Non-pigmented ciliary epithelial cell (primary cell): ENCODE results near the gene MRNIP.

Experiments
- DNase-seq: peaks from one replicate; pipeline ENCODE4 v3.0.0-alpha.2; 2010; ENCODE audit warnings: low read depth

The MRNIP gene

DNA sequence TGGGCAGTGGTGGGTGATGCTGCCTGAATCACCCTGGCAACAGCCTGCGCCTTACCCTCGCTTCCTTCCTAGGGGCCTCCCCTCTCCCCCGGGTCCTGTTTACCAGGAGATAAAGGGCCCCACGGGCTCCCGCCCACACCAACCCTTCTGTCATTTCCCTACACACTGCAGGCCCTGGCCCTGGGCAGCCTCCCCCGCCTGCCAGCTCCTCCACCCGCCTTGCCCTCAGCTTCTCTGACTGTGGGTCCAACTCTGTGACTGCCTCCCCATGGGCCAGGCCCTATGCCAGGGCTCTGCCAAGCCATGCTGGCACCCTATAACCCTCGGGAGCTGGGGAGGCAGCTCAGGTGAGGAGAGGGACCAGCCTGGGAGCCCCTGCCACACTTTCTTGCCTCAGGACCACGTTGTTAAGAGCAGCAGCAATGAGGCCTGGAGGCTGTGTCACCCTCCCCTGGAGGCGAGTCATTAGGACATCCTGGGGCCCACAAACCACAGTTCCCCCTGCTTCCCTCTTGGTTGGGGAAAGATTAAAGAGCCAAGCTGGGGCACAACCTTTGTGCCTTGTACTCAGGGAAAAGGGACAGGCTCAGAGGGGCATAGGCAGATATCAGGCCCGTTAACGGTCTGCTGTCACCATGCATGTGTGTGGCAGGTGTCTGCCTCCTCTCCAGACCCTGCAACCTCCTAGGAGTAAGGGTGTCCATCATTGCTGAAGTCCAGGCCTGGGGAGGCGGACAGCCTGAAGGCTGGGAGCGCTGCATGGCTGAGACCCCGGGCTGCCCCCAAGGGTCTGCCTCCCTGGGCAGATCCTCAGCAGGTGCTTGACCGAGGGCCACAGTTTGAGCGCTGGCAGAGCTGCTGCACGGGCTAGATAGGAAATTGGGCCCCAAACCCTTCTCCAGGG is 54.7 kb downstream of the MRNIP start:
- DNase-seq = no peak

DNA sequence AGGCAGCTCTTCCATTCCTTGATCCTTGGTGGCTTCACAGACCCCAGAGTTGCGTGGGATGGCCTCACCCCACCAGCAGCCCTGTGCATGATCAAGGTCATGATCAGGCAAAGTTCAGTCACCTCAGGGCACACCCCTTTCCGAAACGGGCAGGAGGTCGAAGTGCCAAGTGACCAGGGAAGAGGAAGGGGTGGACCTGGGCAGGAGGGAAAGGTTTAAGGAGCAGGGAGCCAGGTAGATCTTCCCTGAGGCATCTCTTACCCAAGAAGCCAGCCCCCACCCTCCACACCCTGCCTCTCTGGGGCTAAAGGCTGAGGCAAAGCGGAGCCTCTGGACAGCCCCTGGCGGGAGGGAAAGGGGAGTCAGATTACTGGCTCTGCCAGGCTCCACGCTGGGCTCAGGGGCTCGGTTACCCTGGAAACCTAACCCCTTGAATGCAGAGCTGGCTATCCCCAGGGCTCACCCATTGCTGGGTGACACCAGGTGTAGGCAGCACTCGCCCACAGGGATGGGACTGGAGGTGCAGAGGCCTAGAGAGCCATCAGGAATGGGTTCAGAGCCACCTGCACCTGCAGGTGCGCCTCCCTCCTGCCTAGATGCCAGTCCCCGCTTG is 55.6 kb downstream of the MRNIP start:
- no peak for DNase-seq

DNA sequence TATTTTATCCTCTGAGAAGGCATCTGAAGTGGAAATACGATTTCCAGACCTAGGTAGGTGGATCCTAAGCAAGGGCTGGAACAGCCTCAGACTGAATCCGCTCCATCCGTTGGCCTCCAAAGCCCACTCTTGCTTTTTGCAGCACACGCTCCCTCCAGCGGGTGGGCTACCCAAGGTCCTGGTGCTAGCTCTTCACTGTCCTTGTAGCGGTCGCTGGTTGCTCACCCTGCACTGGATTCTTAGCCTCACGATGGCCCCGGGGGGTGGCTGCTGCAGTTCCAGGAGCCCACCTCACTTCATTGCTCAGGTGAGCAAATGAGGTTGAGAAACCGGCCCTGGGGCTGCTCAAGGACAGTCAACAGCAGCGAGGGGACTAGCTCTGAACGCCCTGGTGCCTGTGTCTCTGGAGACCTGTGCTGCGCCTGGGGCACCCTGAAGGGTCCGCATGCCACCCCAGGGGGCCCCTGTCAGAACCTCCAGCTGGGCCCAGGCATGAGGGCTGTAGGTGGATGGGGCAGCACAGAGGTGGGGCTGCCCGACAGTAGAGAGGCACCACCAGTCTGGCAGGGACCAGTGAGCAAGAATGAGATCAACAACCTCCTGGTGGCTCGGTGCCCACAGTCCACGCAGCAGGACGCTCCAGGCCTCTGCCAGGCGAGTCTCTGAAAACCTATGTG is 56.3 kb downstream of the MRNIP start:
- DNase-seq = no peak

DNA sequence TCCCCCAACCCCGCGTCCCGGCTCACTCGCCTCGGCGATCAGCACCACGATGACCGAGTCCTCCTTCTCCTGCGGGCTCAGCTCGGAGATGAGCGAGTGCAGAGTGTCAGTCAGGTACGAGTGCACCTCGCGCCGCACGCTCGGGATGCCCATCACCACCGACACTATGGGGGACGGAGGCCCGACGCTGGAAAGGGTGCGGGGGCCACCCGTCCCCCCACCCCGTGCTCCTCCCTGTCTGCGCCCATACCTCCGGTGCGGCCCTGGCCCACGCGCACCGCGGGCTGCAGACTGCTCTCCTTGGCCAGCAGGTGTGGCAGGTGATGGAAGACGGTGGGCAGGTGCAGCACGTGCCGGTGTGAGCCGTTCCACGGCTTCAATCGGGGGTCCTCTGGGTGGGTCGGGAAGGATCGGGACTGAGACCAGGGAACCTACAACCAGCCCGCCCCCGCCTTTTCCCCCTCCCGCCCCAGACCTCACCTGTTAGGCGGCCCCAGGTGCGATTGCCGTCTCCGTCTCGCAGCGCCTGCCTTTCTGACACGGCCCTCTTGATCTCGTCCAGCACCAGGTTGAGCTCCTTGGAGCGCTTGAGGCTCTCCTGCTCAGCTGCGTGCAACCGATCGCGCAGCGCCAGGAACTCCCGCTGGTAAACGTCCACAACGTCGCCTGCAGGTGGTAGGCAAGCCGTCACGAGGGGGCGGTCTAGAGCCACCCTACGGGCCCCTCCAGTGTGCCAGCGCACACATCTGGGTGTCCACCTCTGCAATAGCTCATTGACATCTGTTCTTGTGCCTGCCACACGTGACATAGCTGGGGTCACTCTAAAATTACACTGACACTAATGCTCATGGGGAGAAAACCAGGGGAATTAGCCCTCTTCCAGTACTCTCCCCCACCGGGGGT is 57.1 kb downstream of the MRNIP start:
- no peak for DNase-seq

DNA sequence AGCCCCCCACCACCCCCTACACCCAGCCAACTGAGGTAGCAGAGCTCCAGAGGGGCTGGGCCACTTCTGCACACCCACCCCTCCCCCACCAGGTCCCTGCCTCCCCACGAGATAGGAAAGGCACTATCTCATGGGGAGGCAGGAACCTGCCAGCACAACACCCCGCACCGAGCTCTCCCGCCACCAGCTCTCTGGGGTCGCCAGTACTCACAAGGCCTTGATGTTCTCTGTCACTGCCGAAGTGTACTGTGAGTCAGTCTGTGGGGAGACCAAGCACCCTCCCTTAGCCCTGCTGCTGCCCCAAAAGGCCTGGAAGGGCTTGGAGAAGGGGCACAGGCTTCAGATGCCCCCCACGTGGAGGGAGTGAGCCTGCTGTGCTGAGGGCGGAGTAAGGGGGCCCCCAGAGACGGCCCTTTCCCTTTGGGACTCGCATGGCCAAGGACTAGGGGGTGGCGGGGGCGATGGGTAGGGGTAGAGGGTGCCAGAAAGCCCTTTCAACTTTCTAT is 57.9 kb downstream of the MRNIP start:
- DNase-seq = no peak

DNA sequence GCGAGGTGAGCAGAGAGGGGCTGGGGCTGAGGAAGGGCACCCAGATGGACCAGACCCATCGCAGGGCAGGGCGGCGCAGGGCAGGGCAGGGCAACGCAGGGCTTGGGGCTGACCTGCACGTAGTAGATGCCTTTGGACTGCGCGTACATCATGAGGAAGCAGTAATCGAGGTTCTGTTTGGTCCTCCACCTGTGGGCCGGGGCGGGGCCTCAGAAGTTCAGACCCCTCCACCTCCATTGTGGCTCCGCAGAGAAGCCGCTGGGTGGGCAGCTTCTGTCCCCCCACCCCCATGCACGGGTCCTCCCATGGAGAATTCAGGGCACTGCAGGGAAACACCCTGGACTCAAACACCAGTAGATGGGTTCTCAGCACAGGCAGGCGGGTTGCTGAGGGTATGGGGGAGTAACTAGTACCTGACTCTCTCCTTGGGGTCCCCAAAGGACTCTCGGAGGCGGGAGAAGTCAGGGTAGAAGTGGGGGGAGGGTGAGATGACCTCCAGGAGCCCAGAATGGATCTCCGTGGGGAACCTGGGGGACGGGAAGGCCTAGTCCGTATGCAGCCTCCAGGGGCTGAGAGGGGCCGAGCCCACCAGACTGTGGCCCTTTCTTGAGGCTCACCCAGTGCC is 58.4 kb downstream of the MRNIP start:
- DNase-seq = no peak

DNA sequence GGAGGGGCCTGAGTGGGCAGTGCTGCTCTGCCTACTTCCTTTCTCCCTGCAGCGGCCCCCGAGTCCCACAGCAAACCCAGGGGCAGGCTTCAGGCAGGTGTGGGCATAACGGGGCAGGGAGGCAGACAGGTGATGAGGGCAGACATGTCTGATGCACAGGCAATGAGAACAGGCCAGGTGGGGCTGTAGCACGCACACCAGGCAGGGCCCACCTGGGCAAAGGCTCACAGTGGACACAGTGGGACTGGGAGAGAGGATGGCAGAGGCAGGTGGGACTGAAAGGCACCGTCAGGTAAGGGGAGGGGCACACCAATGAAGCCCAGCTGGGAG is 59.0 kb downstream of the MRNIP start:
- no peak for DNase-seq

DNA sequence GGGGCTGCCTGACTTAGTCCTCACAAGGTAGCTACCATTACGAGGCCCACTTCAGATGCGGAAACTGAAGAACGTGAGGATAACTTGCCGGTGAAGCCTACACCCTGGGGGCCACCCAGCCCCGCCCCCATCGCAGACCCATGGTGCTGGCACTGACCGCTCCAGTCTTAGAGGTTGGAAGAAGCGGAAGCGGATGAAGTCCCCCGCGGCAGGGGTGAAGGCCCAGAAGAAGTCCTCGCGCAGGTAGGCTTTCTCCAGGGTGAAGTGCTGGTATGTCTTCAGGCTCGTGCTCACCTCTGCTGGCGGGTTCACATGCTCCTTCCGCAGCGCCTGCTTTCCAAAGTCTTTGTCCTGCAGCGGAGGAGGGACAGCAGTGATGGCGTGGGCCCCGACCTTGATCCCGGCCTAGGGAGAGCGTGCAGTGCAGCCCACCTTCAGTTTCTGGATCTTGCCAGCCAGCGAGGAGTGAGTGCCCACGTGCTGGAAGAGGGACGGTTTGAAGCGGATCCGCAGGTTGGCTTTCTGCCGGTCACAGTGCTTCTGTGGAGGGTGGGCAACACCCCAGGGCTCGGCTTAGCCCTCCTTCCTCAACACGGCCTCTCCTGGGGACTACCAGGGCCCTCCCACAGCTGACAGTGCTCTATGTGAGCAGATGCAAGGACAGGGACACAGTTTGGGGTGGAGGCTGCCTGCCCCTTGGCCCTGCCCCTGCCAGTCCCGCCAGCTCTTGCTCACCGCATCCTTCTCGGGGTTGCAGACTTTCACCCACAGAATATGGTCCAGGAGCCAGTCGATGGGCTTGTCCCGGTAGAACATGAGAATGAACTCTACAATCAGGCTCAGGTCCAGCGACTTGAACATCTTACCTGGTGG is 59.6 kb downstream of the MRNIP start:
- no peak for DNase-seq

DNA sequence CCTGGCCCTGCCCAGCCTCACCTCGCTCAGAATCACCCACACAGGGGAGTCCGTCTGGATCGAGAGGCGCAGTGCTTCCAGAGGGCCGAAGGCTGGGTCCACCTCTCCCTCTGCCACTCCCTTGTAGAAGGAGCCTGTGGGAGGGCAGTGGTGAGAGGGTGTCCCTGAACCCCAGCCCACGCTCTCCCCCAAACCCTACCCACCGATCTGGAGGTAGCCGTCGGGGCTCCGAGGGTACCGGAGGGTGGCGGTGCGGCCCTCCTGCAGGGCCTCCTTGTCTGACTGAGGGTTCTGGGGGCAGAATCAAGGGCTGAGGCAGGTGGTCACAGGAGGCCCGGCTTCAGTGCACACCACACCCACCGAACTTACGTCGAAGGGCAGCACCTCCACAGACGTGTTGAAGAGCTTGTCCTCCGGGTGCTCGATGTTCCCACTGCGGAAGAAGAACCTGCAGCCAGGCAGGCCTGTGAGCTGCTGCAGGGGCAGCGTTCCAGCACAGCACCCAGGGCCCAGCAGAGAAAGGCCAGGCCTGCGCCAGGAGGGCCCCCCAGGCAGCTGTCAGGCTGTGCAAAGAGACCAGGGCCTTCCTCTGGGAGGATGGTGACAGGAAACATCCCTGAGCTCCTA is 60.4 kb downstream of the MRNIP start:
- DNase-seq = no peak

DNA sequence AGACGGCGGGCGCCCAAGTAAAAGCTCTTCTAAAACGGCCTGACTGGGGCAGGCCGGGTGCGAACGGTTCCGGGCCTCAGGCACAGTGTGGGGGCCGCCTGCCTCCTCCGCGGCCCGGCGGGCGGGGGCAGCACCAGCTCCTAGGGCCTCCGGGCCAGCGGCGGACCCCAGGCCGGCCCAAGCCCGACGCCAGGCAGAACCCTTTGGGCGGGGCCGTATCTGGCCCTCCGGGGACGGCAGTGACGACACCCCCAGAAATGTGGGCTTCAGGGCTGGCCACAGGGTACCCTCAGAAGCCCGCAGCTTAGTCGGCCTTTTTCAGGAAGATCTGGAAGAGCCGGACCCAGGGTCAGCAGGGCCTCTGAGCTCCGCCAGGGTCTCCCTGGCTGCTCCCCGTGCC is 60.9 kb downstream of the MRNIP start:
- no peak for DNase-seq

DNA sequence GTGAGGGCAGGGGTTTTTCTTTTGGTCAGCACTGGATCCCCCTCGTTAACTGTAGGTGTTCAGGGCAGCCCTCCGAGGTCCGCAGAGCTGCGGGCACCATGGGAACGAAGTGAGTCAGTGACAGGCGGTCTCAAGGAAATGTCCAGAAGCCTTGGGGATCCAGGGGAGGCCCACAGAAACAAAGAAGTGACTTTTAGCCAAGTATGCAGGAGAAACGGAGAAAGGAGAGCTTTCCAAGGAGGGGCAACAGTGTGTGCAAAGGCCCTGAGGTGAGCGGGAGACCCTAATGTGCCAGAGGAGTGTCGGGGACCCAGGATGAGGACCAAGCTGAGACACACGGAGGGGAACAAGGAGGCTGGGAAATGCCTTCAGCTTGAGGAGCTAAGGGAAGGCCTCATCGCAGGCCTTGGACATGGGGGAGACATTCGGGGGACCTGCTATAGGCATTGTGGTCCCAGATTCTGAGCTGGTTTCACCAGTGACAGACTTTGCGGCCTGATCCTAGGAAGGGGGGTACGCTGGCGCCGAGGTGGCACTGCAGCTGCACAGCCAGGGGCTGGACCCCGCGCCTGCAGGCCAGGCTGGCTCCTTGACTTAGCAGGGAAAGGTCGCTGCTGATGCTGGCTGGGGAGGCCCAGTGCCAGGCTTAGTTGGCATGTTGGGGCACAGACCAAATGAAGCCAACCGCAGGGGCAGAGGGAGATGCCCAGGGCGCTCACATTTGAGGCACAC is 61.6 kb downstream of the MRNIP start:
- DNase-seq = no peak

DNA sequence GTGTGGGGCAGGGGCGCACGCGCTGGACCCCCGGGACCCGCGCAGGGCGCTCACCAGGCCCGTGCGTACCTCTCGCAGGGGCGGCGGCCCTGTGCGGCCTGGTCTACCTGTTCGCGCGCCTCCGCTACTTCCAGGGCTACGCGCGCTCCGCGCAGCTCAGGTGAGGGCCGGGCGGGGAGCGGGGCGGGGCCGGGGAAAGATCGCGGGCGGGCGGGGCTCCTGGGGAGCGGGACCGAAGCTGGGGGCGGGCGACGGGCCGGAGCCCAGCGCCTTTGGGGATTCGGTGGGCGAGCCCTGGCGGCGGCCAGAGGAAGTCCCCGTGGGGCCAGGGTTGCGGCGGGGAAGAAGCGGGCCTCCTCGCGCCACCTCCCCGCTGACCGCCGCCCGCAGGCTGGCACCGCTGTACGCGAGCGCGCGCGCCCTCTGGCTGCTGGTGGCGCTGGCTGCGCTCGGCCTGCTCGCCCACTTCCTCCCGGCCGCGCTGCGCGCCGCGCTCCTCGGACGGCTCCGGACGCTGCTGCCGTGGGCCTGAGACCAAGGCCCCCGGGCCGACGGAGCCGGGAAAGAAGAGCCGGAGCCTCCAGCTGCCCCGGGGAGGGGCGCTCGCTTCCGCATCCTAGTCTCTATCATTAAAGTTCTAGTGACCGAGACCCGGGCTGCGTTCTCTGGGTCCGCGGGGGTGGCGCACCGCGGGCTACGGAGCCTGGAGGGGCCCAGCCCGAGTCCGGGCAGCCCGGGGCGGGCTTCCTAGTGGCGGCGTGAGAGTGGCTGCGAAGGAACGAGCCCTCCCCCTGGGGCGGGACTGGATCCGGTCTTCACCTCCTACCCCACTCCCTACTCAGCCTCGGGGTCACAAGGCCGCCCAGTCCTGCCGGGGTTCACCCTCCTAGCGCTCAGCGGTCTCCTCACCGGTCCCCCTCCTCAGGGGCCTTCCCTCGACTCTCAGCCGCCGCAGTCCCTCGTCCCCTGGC is 62.5 kb downstream of the MRNIP start:
- no peak for DNase-seq

DNA sequence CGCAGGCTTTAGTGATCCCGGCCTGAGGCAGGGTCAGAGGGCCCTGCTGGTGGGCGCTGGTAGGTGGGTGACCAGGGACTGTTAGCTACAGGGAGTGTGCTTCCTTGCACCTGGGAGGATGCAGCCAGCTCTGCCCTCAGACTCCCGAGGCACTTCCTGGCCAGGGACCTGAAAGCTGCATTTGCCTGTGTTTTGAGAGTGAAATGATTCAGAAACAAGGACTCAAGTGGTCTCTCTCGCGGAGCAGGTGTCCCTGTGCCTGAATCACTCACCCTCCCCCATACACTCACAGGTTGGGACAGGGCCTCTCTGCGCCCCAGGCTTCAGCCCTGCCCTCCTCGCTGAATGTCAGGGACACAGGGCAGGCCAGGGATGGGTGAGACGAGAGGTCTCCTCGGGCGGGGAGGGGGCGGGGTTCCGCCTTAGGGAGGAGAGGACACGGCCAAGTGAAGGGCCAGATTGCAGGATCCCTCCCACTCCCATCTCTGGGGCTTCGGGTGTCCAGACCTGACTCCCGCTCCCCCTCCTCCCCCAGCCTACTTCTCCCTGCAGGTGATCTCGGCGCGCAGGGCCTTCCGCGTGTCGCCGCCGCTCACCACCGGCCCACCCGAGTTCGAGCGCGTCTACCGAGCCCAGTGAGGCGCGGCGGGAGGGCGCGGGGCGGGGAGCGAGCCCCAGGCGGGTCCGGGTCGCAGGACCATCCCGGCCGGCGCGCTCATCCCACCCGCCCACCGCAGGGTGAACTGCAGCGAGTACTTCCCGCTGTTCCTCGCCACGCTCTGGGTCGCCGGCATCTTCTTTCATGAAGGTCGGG is 63.4 kb downstream of the MRNIP start:
- DNase-seq = no peak

DNA sequence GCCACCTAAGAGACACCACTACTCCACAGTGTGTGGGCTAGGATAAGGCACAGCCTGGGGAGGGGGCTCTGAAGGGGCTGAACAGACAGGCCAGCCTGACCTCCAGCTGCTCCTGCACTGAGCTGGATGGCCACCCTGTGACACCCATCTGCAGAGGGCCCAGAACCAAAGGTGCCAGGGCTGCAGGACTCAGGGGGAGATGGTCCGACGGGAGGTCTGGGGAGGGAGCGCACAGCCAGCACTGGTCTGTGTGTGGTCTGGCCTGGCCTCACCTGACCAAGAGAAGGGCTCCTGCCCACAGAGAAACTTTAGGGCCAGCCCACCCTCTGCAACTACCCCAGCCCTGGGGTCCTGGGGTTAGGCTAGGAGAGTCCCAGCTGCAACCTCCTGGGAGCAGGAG is 64.0 kb downstream of the MRNIP start:
- no peak for DNase-seq

DNA sequence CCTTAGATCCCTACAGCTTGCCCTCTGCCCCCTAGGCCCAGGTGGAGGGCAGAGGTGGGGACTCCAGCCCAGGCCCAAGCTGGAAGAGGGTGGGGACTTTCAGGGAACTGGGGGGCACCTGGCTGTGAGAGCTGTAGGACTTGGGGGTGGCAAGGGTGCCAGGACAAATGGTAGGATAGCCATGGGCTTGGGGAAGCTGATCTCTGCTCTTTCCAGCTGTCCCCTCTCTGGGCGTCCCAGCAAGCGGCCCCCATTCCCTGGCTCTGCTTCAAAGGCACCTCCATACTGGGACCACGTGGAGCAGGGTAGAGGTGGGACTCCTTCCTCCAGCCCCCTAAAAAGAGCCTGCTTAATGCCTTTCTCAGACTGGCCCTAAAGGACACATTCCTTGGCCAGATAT is 64.4 kb downstream of the MRNIP start:
- no peak for DNase-seq

DNA sequence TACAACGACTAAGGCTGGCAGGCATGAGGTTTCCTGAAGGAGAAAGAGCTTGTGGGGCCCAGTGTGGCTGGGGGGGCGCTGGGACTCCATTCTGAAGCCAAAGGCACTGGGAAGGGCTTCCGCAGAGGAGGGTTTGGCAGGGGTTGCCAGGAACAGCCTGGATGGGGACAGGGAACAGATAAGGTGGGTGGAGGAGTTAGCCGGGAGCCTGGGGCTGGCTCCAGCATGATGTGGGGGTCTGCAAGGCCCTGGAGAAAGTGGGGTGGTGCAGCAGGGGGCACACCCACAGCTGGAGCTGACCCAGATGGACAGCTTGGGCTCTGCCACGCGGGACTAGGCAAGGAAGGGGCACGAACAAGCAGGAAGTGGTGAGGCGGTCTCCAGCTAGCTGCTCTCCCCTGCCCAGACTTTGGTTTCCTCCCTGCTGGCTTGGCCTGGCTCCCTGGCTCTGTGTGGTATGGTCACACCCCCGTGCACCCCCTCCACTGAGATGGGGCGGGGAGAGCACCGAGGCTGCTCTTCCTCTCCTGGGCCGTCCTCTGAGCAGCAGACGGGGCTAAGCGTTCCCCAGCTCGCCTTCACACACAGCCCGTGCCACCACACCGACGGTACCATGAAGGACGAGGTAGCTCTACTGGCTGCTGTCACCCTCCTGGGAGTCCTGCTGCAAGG is 65.0 kb downstream of the MRNIP start, which contains the start of gene LTC4S:
Gene LTC4S, plus strand, starts transcription at position 519 of the 672 bp plus-strand sequence. Its CDS starts 95 bp downstream, at position 614.
- no peak for DNase-seq
